H7 (cell line): Measurements from ENCODE around the gene MBTPS1. TPM values are rescaled to one million over a fixed set of nuclear protein-coding genes. Genes with fewer than 3 reads are reported as not detected.

Source experiments
- DNase-seq: peaks from one replicate; pipeline ENCODE4 v3.0.0; 2012
- H3K27me3 ChIP-seq: 2 replicates; pipeline ENCODE4 v1.6.0; 2011; ENCODE audit warnings: mild to moderate bottlenecking, low read length; ENCODE audit not compliant: control insufficient read depth, insufficient read depth
- H3K36me3 ChIP-seq: replicated peaks from 2 replicates; pipeline ENCODE4 v1.5.1; 2011; ENCODE audit warnings: low read length; ENCODE audit not compliant: control insufficient read depth, insufficient read depth
- H3K4me3 ChIP-seq: 2 replicates; pipeline ENCODE4 v1.5.1; 2011; ENCODE audit warnings: low read depth, mild to moderate bottlenecking, control low read depth, low read length, moderate library complexity; ENCODE audit not compliant: insufficient read depth
- total RNA-seq: library from RNA; depleted of rRNA; stranded (reverse); fragments of >200 nt; shearing (Covaris generic); gene quantifications from 2 replicates; pipeline ENCODE4 v1.2.3, GENCODE V29; 2014

MBTPS1 gene
- total RNA-seq, 1 experiment from 2014 or later: 34.4 TPM

GRCh38 chr16:84143081-84143480 lies 26.3 kb upstream of the MBTPS1 start:
- H3K4me3 ChIP-seq: no peak overlapping the region
- no peaks in the 10 kb centered on the region for H3K36me3 ChIP-seq
- DNase-seq: no peak
- H3K27me3 ChIP-seq: peaks cover 1% of the 10 kb centered on the region; the same call in 1 of the 2 replicates

GRCh38 chr16:84141143-84141670 lies 24.5 kb upstream of the MBTPS1 start:
- H3K36me3 ChIP-seq: no peaks in the 10 kb centered on the region
- H3K4me3 ChIP-seq: no peak overlapping the region
- DNase-seq: peak; percentile 62
- peaks cover 1% of the 10 kb centered on the region; the same call in 1 of the 2 replicates for H3K27me3 ChIP-seq

- Histone ChIP-seq H3K27me3 (no peaks in the 10 kb centered on the region), H3K4me3 (no peak overlapping the region), H3K36me3 (no peaks in the 10 kb centered on the region)
- DNase-seq: no peak
Measured at GRCh38 chr16:84139628-84140258, 23.0 kb upstream of the MBTPS1 start.

GRCh38 chr16:84138824-84139627 lies 22.3 kb upstream of the MBTPS1 start:
- DNase-seq: peak; percentile 67
- no peaks in the 10 kb centered on the region for H3K27me3 ChIP-seq
- no peak overlapping the region for H3K4me3 ChIP-seq
- H3K36me3 ChIP-seq: no peaks in the 10 kb centered on the region

GRCh38 chr16:84138500-84138823 lies 21.7 kb upstream of the MBTPS1 start:
- DNase-seq: no peak
- Histone ChIP-seq H3K36me3 (no peaks in the 10 kb centered on the region), H3K27me3 (no peaks in the 10 kb centered on the region), H3K4me3 (no peak overlapping the region)

GRCh38 chr16:84137769-84138357 lies 21.1 kb upstream of the MBTPS1 start:
- Histone ChIP-seq H3K27me3 (no peaks in the 10 kb centered on the region), H3K36me3 (no peaks in the 10 kb centered on the region), H3K4me3 (no peak overlapping the region)
- no peak for DNase-seq

- DNase-seq: peak; percentile 37
- H3K27me3 ChIP-seq: no peaks in the 10 kb centered on the region
- no peaks in the 10 kb centered on the region for H3K36me3 ChIP-seq
- H3K4me3 ChIP-seq: no peak overlapping the region
Measured at GRCh38 chr16:84137287-84137686, 20.5 kb upstream of the MBTPS1 start.

GRCh38 chr16:84136331-84137125 lies 19.8 kb upstream of the MBTPS1 start:
- Histone ChIP-seq H3K4me3 (no peak overlapping the region), H3K27me3 (no peaks in the 10 kb centered on the region), H3K36me3 (no peaks in the 10 kb centered on the region)
- no peak for DNase-seq

GRCh38 chr16:84132527-84133285 lies 16.0 kb upstream of the MBTPS1 start:
- DNase-seq: no peak
- H3K4me3 ChIP-seq: no peak overlapping the region
- H3K36me3 ChIP-seq: peaks cover 8% of the 10 kb centered on the region
- H3K27me3 ChIP-seq: no peaks in the 10 kb centered on the region

- H3K36me3 ChIP-seq: peaks cover 10% of the 10 kb centered on the region
- no peak overlapping the region for H3K4me3 ChIP-seq
- H3K27me3 ChIP-seq: no peaks in the 10 kb centered on the region
- no peak for DNase-seq
Measured at GRCh38 chr16:84131117-84131516, 14.4 kb upstream of the MBTPS1 start.

GRCh38 chr16:84124257-84125073 lies 7.7 kb upstream of the MBTPS1 start:
- H3K27me3 ChIP-seq: no peaks in the 10 kb centered on the region
- no peak for DNase-seq
- no peak overlapping the region for H3K4me3 ChIP-seq
- peaks cover 7% of the 10 kb centered on the region for H3K36me3 ChIP-seq

- H3K27me3 ChIP-seq: no peaks in the 10 kb centered on the region
Measured at GRCh38 chr16:84121007-84121406, 4.3 kb upstream of the MBTPS1 start.

GRCh38 chr16:84120023-84120422 lies 3.3 kb upstream of the MBTPS1 start:
- Histone ChIP-seq H3K36me3 (peaks cover 3% of the 10 kb centered on the region), H3K27me3 (no peaks in the 10 kb centered on the region), H3K4me3 (no peak overlapping the region)
- DNase-seq: no peak

More at GRCh38 chr16:84121007-84121406, 4.3 kb upstream of the MBTPS1 start:
- no peak overlapping the region for H3K4me3 ChIP-seq
- no peak for DNase-seq
- H3K36me3 ChIP-seq: peaks cover 3% of the 10 kb centered on the region
